NCI-H524 (cell line): ENCODE data around the gene HS6ST1.

Experiments used
- DNase-seq, 2 experiments: peaks; one replicate each; lab custom pipeline; 2025; lab: John Stamatoyannopoulos, UW

The HS6ST1 gene

DNA sequence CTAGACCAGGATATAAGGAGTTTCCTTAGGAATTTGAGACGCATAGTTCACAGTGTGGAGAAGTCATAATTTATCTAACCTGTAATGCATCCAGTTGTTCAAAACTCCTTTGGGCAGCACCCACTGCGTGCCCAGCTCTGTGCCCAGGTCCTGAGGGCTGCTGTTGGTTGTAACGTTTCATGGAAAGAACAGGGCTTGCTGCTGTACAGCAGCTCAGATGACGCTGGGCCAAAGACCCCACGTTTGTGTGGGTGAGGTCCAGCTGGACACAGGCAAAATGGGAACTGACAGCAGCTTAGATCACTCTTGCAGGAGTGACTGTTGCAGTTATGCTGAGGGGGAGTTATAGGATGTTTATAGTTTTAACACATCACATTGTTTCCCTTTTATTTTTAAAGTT lies 30.0 kb upstream of the HS6ST1 start:
- DNase-seq: no peak

DNA sequence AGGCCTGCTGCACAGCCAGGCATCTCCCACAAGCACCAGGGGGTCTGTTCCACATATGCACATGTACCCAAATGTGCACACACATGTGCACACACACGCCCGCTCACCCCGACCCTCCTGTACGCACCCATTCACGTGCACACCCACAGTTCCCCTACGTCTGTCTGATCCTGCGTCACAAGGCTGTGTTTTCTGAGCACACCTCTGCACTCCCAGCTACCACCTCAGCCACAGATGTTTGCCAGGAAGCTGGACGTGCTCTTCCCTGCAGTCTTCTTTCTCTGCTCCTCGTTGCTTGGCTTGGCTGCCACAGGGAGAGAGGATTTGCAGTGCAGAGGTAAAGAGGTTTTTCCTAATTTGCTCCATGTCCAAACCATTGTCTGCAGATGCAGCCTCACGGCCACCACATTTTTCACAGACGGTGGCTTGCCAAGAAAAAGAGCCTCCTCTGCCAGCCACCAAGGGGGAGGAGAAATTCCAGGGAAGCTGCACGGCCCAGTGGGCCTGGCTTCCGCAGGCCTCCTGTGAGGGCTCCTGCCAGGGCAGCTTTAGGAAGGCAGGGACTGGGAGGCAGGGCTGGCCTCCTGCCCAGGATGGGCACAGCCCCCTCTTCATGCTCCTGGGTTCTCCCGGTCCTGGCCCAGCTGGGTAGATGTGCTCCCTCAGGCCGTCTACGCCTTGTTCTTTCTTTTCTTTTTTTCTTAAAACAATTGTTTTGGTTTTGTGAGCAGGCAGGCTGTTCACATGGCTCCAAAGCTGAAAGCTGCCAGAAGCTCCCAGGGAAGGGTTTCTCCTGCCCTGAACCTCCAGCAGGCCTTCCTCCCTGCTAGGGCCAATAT lies 29.3 kb upstream of the HS6ST1 start:
- no peak for DNase-seq

DNA sequence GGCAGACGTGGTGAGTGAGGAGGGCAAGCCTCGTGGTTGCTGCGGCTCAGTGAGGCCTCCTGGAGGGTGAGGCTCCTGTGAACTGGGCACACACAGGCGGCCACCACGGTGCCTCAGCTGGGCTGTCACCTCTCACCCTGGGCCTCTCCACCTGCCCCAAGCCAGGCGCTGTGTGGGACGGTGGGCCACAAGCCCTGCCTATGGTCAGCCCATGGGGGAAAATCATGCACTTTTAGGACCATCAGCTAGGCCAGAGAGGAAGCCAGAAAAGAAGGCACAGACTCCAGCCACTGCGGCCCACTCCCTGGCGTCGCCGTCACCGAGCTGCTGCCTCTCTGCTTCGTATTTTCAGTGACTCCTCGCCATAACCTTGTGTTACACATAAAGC lies 28.5 kb upstream of the HS6ST1 start:
- no peak for DNase-seq

DNA sequence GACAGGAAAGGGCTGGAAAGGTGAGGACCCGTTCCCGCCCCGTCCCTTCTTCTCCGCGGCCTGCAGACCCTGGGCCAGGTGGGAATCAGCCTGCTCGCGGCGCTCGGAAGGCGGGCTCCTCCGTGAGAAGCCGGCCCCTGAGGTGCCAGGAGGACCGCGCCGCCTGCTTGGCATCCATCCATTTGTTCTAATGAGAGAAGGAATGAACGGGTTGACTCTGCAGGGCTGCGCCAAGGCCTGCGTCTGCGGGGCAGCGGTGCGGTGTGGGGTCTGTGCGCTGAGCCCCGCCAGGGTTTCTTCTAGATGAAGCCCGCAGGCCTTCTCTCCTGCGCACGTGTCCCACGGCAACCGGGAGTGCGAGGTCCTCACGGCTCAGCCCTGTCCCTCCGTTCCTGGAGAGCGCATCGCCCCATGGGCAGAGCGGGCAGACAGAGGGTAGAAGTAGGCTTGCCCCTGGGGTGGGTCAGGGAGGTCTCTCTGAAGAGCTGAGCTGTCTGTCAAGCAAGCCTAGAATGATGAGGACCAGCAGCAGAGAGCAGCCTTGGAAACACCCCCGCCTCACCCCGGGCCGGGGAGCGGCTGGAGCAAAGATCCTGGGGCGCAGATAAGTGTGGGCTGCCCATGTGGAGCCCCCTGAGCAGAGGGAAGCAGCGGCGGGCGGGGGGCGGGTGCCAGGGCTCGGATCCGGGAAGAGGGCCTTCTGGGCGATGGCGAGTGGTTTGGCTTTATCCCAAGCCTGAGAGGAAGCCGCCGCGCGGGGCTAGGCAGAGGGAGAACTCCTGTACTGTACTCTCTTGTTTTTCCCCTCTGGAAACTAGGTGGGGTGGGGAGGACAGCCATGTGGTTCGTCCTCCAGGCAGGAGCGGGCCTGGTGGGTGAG lies 27.9 kb upstream of the HS6ST1 start:
- no peak for DNase-seq

DNA sequence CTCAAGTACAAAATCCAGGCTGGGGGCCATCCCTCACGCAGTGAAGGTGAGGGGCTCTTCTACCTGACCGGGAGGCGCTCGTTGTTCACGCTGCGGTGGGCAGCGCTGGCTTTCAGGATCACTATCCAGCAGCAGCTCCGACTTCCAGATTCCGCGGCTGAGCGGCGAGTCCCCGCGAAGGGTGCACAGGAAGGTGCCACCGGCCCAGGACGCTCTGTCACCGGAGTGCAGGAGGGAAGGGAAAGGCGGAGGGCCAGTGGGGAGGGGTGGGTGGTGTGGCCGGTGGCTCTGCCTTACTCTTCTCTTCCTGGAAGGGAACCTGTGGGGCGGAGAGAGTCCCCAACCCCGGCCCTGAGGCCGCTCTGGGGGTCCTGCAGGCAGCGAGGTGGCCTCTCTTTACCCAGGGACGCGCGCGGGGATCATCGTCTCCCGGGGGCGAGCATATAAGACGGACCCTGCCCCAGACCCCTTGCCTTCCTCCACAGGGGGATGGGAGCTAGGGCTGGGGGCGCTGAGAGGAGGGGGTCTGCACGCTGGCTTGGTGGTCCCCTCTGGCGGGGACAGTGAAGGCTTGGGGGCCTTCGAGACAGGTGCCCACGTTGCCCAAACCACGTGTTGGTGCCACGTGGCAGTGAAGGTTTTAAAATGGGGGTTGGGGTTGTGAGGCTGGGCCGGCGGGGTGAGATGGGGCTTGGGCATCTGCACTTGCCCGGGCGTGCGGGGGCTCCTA lies 26.9 kb upstream of the HS6ST1 start:
- DNase-seq: no peak

DNA sequence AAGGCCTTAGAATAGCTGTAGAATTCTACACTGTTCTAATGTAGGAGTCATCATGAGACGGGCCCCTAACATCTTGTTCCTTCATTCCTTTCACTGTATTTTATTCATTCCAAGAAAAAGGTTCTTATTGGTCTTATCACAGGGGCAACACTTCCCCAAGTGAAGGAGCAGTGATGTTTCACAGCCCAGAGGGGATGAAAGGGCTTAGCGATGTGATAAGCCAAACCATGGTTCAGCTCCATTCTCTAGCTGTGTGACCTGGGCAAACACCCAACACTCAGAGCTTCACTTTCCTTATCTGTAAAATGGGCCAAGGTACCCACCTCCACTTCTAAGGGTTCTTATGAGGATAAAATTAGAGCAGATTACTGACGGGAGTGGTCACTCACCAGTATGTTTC lies 25.4 kb upstream of the HS6ST1 start:
- DNase-seq: no peak

DNA sequence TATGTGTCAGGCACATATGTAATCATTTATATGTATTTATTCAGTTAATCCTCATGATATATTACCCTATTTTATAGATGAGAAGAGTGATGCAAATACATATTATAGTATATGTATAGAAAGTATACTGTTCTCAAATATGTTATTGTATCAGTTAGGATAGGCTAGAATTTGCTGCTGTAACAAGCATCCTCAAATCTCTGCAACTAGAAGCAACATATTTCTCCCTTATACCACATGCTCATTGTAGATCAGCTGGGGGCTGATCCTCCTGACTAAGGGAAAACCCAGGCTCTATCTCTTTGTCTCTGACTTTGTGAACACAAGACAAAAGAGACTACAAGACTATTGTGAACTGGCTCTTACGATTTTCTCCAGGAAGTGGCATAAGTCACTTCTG lies 24.8 kb upstream of the HS6ST1 start:
- no peak for DNase-seq

DNA sequence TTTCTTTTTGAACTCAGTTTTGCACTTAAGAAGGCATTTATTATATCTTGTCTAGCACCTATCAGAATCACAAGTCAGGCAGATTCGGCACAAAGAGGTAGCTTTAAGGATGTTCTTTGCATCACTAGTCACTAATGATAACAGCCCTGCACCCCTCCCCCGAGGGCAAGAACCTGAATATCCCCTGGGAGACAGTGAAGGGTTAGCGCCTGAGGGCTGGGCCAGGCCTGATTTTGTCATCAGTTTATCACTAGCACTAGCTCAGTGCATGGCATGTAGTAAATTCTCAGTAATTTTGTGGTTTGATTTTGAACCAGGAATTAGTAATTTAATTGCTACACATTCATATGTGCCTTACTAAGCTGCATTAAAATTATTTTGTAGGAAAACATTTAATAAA lies 23.9 kb upstream of the HS6ST1 start:
- DNase-seq: no peak

DNA sequence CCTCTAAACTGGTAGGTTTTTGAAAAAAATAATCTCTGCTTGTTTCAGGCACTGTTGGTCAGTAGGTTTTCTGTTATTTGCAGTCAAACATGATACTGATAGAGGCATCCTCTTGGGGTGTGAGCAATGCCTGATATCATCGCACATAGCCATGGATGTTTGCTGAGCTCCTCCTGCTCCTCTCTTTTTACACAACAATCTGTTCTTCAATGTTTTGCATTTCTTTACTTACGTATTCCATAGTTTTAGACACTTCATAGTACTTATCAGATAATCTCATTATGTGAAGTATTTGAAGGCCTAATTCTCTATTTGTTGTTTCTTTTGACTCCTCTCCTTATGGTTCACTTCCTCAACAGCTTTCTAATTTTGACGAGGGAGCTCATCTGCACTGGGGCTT lies 23.0 kb upstream of the HS6ST1 start:
- DNase-seq: peak; percentile 57 to 87

DNA sequence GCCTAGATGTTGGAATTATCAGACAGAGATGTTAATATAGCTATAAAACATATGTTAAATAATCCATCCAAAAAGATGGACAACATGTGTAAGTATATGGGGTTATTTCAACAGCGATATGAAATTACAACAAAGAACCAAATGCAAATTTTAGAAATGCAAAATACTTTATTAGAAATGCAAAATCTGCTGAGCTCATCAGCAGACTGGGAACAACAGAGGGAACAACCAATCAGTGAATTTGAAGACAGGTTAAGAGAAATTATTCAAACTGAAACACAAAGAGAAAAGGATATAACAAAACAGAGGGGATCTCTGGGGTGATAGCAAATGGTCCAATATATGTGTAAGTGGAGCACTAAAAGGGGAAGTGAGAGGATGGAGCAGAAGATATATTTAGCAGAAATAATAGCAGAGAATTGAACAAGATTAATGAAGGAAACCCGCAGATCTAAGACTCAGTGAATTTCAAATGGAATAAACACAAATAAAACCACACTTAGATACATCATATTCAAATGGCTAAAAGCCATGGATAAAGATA lies 13.5 kb upstream of the HS6ST1 start:
- DNase-seq: no peak

DNA sequence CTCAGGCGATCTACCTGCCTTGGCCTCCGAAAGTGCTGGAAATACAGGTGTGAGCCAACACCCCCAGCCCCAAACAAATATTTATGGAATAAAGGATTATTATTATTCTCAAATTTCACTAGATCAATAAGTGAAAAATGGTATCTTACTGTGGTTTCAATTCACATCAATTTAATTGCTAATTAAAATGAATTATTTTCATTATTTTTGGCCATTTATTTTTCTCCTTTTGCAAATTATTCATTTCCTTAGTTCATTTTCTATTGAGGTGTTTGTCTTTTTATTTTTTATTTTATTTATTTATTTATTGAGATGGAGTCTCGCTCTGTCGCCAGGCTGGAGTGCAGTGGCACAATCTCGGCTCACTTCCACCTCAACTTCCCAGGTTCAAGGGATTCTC lies 11.9 kb upstream of the HS6ST1 start:
- no peak for DNase-seq

DNA sequence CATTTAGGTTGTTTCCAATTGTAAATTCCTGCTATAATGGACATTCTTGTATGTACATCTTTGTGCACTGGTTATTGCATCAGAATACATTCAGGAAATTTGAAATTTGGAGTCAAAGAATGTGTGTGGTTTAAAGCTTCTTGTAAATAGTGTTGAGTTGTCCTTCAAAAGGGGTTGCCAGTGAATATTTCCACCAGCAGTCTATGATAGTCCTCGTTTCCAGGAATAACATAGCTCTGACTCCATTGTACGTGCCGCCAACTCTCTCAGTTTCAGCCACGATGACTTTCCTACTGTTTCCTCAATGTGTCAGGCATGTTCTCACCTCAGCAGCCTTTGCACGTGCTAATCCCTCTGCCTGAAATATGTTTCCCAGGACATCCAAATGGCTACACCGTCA lies 10.9 kb upstream of the HS6ST1 start:
- DNase-seq: no peak

DNA sequence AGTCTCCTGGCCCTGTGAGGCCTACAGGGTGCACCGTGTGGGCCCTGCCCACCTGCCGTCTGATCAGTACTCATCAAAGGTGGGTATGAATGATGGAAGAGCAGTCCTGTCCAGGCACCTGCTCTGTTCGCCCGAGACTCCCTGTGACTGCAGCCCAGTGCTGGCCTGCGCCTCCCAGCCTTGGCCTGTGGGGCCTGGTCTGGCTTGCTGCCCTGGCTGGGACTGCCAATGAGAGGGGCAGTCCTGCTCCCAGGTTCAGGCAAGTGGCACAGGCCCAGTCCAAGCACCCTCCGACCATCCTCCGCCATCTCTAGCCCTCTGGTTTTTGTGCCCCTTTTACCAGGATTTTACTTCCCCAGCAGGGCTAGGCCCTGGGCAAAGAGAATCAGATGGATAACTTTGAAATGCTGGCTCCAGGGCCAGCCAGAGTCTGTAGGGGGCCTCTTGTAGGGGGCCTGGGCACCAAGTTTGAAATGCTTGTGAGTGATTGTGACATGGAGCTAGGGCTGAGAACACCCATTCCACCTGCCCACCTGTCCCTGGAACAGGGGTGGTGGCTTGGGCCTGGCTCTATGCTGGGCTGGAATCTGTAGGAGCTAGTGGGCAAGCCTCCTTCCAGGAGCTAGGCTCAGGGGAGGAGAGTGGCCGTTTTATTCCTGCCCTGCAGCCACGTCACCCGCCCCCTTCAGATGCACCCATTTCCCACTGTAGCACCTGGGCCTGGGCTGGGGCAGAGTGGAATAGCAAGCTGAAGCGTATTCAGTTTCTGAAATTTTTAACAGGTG lies 8.7 kb upstream of the HS6ST1 start:
- no peak for DNase-seq

DNA sequence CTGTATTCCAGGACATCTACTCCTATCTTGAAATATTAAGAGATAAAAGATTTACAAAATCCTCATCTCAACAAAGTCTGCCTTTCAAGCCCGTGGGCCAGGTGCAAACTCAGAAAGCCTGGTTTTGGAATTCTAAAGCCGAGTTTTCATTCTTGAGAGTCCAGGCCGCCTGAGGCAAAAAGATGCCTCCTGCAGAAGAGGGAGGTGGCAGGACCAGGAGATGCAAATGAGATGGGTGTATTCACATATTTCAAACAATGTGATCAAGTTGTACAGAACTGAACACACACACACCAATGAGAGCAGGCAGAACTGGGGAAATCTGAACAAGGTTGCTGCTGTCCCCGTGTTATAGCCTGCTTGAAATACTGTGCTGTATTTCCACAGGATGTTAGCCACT lies 7.7 kb upstream of the HS6ST1 start:
- no peak for DNase-seq

DNA sequence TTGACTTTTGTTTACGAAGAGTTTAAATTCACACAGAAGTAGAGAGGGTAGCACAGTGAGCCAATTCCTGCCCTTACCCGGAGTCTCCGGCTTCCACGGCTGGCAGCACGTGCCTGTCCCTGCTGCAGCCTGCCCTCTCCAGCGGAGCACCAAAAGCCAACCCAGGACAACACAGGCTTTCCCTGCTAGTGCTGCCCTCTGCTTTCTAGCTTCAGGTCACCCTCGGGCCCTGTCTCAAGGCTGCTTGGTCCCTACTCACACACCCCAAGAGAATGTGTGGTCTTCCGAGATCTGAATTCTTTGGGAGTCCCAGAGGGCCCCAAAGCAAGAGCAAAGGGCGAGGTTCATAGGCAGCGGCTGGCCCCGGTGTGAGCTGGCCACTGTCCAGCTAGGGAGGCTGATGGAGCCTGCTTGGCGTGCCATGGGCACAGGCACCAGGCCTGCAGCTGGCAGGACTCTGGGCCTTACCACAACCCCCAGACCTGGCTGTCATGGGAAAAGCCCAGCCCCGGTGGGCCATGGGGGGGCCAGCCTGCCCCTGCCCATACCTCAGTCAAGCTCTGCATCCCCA lies 7.0 kb upstream of the HS6ST1 start:
- DNase-seq: no peak

DNA sequence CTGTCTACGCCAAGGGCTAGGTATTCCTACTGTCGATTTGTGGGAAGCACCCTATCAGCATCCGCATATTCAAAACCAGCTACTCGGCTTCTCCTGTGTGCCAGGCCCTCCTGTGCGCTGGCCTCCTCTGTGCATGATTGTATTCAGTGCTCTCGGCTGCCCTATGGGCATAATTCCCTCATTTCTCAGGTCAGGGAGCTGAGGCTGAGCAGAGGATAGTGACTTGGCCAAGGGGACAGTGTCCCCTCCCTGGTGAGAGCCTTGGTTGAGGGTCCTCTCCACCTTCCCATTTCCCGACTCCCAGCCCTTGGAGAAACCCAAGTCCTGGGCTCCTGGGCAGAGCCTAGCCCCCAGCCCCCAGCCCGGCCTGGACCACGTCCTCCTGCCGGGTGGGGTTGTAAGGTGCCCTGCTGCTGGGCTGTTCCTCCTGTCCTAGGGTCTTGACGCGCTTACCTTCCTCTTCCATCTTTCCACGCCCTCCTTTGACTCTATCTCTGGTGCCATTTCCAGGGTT lies 6.3 kb upstream of the HS6ST1 start:
- no peak for DNase-seq

DNA sequence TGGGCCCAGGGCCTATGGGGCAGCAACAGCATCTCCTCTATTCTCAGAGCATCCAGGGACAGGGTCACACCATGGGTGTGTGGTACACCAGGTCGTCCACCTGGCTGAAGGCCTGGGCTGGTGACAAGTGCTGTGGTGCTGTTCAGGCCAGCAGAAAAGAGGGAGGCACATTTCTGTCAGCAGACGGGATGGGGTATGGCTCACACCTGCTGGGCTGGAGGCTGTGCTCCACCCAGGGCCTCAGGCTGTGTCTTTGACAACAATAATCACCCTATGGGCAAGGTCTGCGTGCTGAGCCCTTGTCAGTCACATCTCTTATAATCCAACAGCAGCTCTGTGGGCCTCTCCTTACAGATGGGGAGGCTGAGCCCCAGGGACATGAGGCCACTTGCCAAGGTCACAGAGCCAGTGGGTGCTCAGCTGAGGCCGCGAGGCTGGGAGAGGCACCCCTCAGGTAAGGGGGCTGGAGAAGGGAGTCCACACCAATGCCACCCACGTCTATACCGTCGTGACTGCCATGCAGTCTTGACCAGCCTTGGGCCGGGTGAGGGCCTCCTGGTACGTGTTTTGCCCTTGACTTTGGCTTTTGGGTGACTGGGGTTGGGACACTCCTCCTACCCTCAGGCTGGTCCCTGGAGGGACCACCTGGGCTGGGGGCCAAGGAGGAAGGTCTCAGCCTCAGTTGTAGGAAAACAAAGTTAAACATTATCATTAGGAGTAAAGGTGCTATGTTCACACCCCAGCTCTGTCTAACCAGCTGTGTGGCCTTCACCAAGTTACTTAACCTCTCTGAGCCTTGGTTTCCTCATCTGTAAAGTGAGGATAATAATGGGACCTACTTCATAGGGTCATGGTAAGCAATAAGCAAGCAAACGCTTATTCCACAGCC lies 5.6 kb upstream of the HS6ST1 start:
- no peak for DNase-seq

DNA sequence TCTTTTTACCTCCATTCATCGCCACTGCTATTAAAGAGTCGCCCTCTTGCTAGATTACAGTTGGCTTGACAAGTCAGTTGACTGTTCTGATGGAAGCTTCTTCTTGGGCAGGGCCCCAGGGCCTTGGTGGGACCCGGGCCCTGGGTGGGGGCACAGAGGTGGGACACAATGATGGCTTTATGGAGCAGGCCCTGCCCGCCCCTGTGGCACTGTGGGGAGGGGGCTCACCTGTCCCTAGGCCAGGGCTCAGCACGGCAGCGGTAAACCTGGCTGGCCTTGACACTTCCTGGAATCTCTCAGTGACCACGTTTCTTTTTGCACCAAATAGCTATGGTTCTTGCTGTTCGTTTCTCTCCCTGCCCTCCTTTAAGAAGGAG lies 4.9 kb upstream of the HS6ST1 start:
- DNase-seq: no peak

DNA sequence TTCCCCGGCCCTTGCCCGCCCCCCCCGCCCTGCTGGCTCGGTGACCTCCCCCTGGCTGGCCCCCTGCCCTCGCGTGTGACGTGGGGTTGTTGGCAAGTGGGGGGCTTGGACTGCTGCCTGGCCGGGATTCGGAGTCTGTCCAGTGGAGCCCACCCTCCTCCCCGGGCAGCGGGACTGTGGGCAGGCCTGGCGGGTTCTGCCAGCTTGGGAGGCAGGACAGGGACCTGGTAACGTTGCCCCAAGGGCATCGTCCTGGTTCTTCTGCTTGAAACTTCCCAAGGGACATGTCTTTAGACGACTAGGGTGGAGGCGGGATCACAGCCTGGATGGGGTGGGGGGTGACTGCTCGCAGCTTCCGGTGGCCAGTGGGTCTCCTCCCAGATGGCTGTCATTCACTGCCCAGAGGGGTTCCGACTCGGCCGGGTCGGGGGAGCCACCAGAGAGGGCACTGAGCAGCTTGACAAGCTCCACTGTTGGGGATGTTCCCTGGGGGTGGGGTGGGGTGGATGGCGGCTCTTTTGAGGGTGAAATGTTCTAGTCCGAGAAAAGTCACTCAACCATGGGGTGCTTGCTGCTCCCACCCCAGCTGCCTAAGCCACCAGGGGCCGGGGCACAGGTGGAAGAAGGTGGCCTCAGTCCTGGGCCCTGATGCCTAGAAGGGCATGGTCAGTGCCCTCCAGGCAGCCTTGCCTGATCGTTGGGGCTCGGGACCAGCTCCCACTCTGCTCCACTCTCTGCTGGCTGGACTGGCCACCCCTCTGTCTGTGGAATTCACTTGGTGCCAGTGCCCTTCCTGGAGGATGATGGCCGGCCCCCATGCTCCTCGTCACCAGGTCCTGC lies 4.3 kb upstream of the HS6ST1 start:
- DNase-seq: no peak
